GM23248 (cell line): ENCODE measurements around the gene BYSL.

Source experiments
- EZH2 ChIP-seq: fragments of 200-600 bp; sonication (generic); IDR thresholded peaks from 2 replicates; pipeline ENCODE4 v1.6.1; 2018; ENCODE audit warnings: antibody characterized with exemption, mild to moderate bottlenecking; ENCODE audit not compliant: insufficient read depth, poor library complexity, severe bottlenecking
- EZH2phosphoT487 ChIP-seq: fragments of 200-600 bp; sonication (generic); IDR thresholded peaks from 2 replicates; pipeline ENCODE4 v1.6.1; 2018; ENCODE audit warnings: antibody characterized with exemption, moderate library complexity, mild to moderate bottlenecking, low read depth; ENCODE audit not compliant: insufficient read depth

DNA sequence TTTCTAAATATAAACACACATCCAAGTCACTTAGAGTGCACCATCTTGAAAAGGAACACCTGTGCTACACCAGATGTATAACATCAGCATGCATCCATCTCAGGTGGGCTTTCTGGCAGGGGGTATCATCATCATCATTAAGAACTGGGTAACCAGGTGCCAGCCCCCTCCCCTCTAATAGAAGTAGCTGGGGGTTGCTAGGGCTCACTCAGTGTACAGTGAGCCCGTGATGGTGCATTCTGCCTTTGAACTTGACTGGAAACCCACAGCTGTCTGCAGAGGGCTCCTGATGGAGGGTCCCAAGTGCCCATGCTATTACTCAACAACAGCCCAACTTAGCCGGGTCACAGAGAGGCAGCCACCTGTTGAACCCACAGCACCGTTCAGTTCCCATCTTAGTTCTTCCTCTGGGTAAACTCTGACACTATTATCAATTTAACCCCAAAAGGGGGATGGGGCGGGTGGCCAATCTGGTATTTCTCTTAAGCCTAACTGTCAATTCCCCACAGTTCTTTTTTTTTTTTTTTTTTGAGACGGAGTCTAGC lies 53.1 kb downstream of the BYSL start:
- no peak for TF ChIP-seq EZH2phosphoT487
- TF ChIP-seq EZH2 = no peak
